ENCODE measurements around the gene TMSB15B.
A peak's percentile ranks its signal among the peaks of the same experiment; 100 is the strongest.
"Not testable (repeated sequence)": the region's sequence is repeated elsewhere in the genome, so short reads cannot be mapped to it uniquely, and the experiment has no call there.

Gene TMSB15B

GRCh38 chrX:103919270-103919637, 43.2 kb upstream of the TMSB15B start:
- TF ChIP-seq EZH2phosphoT487 (IDR thresholded peaks at IDR 0.05; ENCODE audit: low read depth), result no peak
- 0 out of 2 replicates have a peak, but pooled peaks have one; percentile 13 for TF ChIP-seq CTCF (IDR thresholded peaks at IDR 0.05; ENCODE audit: low read depth, low read length)
- Histone ChIP-seq H3K9ac (ENCODE audit: low read length) (peak overlapping the region; percentile 76), H2AFZ (ENCODE audit: low read depth, low read length) (peak overlapping the region; percentile 80), H3K27ac (ENCODE audit: low read length) (peak overlapping the region; percentile 56), H3K4me1 (ENCODE audit: low read length) (peaks cover 12% of the 10 kb centered on the region; the same call in 1 of the 2 replicates), H3K4me3 (ENCODE audit: low read length) (peak overlapping the region; percentile 88), H3K4me2 (ENCODE audit: low read length) (peak overlapping the region; percentile 79), H3K9me3 (ENCODE audit: insufficient read depth, low read length) (no peaks in the 10 kb centered on the region), H3K36me3 (replicated peaks; ENCODE audit: low read depth, low read length) (no peaks in the 10 kb centered on the region), H3K79me2 (ENCODE audit: low read length) (no peaks in the 10 kb centered on the region), H3K27me3 (ENCODE audit: low read depth, low read length) (no peaks in the 10 kb centered on the region), H4K20me1 (ENCODE audit: insufficient read depth, low read length) (no peaks in the 10 kb centered on the region)

DNA sequence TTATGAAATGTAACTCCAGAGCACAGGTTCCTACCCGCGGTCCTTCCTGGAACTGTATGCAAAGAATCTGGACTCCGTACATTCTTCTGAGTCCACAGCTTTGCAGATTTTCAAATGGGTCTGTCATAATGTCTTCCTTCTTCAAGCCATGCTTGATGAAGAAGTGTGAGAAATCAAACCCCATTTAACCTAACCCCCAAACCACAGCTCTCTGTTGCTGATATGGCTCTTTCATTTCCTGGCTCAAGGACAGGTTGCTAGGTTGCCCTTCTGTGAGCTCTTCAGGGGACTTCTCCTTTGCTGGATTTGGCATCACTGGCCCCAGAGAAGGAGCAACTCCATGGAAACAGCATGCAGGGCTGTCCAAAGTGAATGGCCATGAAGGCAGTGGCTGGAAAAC, 41.9 kb upstream of the TMSB15B start:
- H3K79me2 ChIP-seq (ENCODE audit: low read length); H3K36me3 ChIP-seq (replicated peaks; ENCODE audit: low read depth, low read length); H3K9ac ChIP-seq (ENCODE audit: low read length); H3K4me2 ChIP-seq (ENCODE audit: low read length); H2AFZ ChIP-seq (ENCODE audit: low read depth, low read length); H3K27me3 ChIP-seq (ENCODE audit: low read depth, low read length); H3K4me3 ChIP-seq (ENCODE audit: low read length); H3K9me3 ChIP-seq (ENCODE audit: insufficient read depth, low read length); H3K27ac ChIP-seq (ENCODE audit: low read length); H4K20me1 ChIP-seq (ENCODE audit: insufficient read depth, low read length): not testable (repeated sequence)
- H3K4me1 ChIP-seq (ENCODE audit: low read length), result peaks cover 12% of the 10 kb centered on the region; the same call in 1 of the 2 replicates

GRCh38 chrX:103927030-103927429, 35.4 kb upstream of the TMSB15B start:
- Histone ChIP-seq H3K36me3 (replicated peaks; ENCODE audit: low read depth, low read length) (no peaks in the 10 kb centered on the region), H3K79me2 (ENCODE audit: low read length) (peaks cover 3% of the 10 kb centered on the region; the same call in 1 of the 2 replicates), H3K4me3 (ENCODE audit: low read length) (no peak overlapping the region), H2AFZ (ENCODE audit: low read depth, low read length) (no peak overlapping the region), H3K4me1 (ENCODE audit: low read length) (peaks cover 4% of the 10 kb centered on the region), H3K4me2 (ENCODE audit: low read length) (no peak overlapping the region), H3K9me3 (ENCODE audit: insufficient read depth, low read length) (no peaks in the 10 kb centered on the region), H3K27ac (ENCODE audit: low read length) (no peak overlapping the region), H4K20me1 (ENCODE audit: insufficient read depth, low read length) (no peaks in the 10 kb centered on the region), H3K9ac (ENCODE audit: low read length) (no peak overlapping the region), H3K27me3 (ENCODE audit: low read depth, low read length) (no peaks in the 10 kb centered on the region)
- TF ChIP-seq EZH2phosphoT487 (IDR thresholded peaks at IDR 0.05; ENCODE audit: low read depth) (no peak), CTCF (IDR thresholded peaks at IDR 0.05; ENCODE audit: low read depth, low read length) (no peak)

- Histone ChIP-seq H3K36me3 (replicated peaks; ENCODE audit: low read depth, low read length) (no peaks in the 10 kb centered on the region), H3K4me2 (ENCODE audit: low read length) (no peak overlapping the region), H3K4me1 (ENCODE audit: low read length) (peaks cover 10% of the 10 kb centered on the region), H3K9me3 (ENCODE audit: insufficient read depth, low read length) (no peaks in the 10 kb centered on the region), H3K79me2 (ENCODE audit: low read length) (peaks cover 3% of the 10 kb centered on the region; the same call in 1 of the 2 replicates), H3K9ac (ENCODE audit: low read length) (no peak overlapping the region), H4K20me1 (ENCODE audit: insufficient read depth, low read length) (no peaks in the 10 kb centered on the region), H3K27ac (ENCODE audit: low read length) (no peak overlapping the region), H3K27me3 (ENCODE audit: low read depth, low read length) (no peaks in the 10 kb centered on the region), H3K4me3 (ENCODE audit: low read length) (no peak overlapping the region), H2AFZ (ENCODE audit: low read depth, low read length) (no peak overlapping the region)
- TF ChIP-seq CTCF (IDR thresholded peaks at IDR 0.05; ENCODE audit: low read depth, low read length) (no peak), EZH2phosphoT487 (IDR thresholded peaks at IDR 0.05; ENCODE audit: low read depth) (no peak)
Measured at GRCh38 chrX:103927633-103928032, 34.8 kb upstream of the TMSB15B start.

DNA sequence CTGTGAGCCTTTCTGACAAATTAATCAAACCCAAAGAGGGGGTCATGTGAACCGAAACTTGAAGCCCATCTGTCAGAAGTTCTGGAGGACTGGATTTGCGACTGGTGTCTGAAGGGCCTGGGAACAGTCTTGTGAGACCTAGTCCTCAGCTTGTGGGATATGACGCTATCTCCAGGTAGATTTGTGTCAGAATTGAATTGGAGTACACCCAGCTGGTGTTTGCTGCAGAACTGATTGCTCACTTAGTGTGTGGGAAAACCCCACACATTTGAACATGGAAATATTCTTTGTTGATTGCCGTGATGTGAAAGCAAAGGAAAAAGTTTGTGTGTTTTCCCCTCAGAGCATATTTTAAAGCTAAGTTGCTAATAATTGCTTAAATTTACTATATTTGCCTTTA, 30.3 kb upstream of the TMSB15B start:
- Histone ChIP-seq H3K4me3 (ENCODE audit: low read length) (no peak overlapping the region), H3K27ac (ENCODE audit: low read length) (no peak overlapping the region), H3K36me3 (replicated peaks; ENCODE audit: low read depth, low read length) (no peaks in the 10 kb centered on the region), H3K4me1 (ENCODE audit: low read length) (peaks cover 12% of the 10 kb centered on the region), H4K20me1 (ENCODE audit: insufficient read depth, low read length) (no peaks in the 10 kb centered on the region), H3K4me2 (ENCODE audit: low read length) (peak overlapping the region; percentile 36), H3K79me2 (ENCODE audit: low read length) (no peaks in the 10 kb centered on the region), H3K9ac (ENCODE audit: low read length) (no peak overlapping the region), H2AFZ (ENCODE audit: low read depth, low read length) (no peak overlapping the region), H3K9me3 (ENCODE audit: insufficient read depth, low read length) (no peaks in the 10 kb centered on the region), H3K27me3 (ENCODE audit: low read depth, low read length) (no peaks in the 10 kb centered on the region)
- TF ChIP-seq CTCF (IDR thresholded peaks at IDR 0.05; ENCODE audit: low read depth, low read length) (no peak), EZH2phosphoT487 (IDR thresholded peaks at IDR 0.05; ENCODE audit: low read depth) (no peak)

DNA sequence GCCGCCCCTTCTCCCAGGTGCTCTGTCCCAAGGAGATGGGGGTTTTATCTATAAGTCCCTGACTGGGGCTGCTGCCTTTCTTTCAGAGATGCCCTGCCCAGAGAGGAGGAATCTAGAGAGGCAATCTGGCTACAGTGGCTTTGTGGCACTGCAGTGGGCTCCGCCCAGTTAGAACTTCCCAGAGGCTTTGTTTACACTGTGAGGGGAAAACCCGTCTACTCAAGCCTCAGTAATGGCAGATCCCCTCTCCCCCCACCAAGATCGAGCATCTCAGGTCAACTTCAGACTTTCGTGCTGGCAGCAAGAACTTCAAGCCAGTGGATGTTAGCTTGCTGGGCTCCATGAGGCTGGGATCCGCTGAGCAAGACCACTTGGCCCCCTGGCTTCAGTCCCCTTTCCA, 22.2 kb upstream of the TMSB15B start:
- not testable (repeated sequence) for H3K36me3 ChIP-seq (replicated peaks; ENCODE audit: low read depth, low read length); H3K9me3 ChIP-seq (ENCODE audit: insufficient read depth, low read length); H2AFZ ChIP-seq (ENCODE audit: low read depth, low read length); H3K9ac ChIP-seq (ENCODE audit: low read length); H3K27me3 ChIP-seq (ENCODE audit: low read depth, low read length); H3K79me2 ChIP-seq (ENCODE audit: low read length); H4K20me1 ChIP-seq (ENCODE audit: insufficient read depth, low read length); H3K27ac ChIP-seq (ENCODE audit: low read length)
- peaks cover 18% of the 10 kb centered on the region for H3K4me1 ChIP-seq (ENCODE audit: low read length)
- peak overlapping the region; percentile 37; the same call in 1 of the 2 replicates for H3K4me3 ChIP-seq (ENCODE audit: low read length)
- peak overlapping the region; percentile 65 for H3K4me2 ChIP-seq (ENCODE audit: low read length)
